ENCODE measurements around the gene GAL3ST2.
"Not testable (repeated sequence)": the region's sequence is repeated elsewhere in the genome, so short reads cannot be mapped to it uniquely, and the experiment has no call there.

GAL3ST2 gene

GRCh38 chr2:241796209-241796608 is 19.6 kb downstream of the GAL3ST2 start:
- no peak for DNase-seq

GRCh38 chr2:241796610-241797138 is 20.1 kb downstream of the GAL3ST2 start:
- DNase-seq, result no peak

GRCh38 chr2:241797441-241798080 is 20.9 kb downstream of the GAL3ST2 start:
- DNase-seq, result no peak

- DNase-seq, result no peak
Measured at GRCh38 chr2:241798081-241798630, 21.5 kb downstream of the GAL3ST2 start.

- DNase-seq, result no peak
Measured at GRCh38 chr2:241798631-241799521, 22.3 kb downstream of the GAL3ST2 start.

GRCh38 chr2:241799522-241800197 is 23.0 kb downstream of the GAL3ST2 start:
- DNase-seq, result no peak

GRCh38 chr2:241800198-241800903 is 23.7 kb downstream of the GAL3ST2 start:
- DNase-seq, result not testable (repeated sequence)

GRCh38 chr2:241801611-241802420 is 25.2 kb downstream of the GAL3ST2 start:
- DNase-seq, result no peak

GRCh38 chr2:241802421-241803318 is 26.0 kb downstream of the GAL3ST2 start:
- DNase-seq, result no peak

- no peak for DNase-seq
Measured at GRCh38 chr2:241803387-241804325, 27.0 kb downstream of the GAL3ST2 start.

- no peak for DNase-seq
Measured at GRCh38 chr2:241804326-241805229, 28.0 kb downstream of the GAL3ST2 start.

GRCh38 chr2:241806217-241806616 is 29.6 kb downstream of the GAL3ST2 start:
- not testable (repeated sequence) for DNase-seq

- no peak for DNase-seq
Measured at GRCh38 chr2:241808051-241808720, 31.6 kb downstream of the GAL3ST2 start.

- DNase-seq, result no peak
Measured at GRCh38 chr2:241808721-241809382, 32.2 kb downstream of the GAL3ST2 start, which contains the start of gene NEU4. NEU4 (plus strand) TSS chr2:241809193; CDS start chr2:241814485, 5,292 bp downstream.

GRCh38 chr2:241809383-241810306 is 33.0 kb downstream of the GAL3ST2 start:
- DNase-seq, result no peak
